RPMI7951 (cell line): Measurements from ENCODE around the gene ZNF786. TPM values are rescaled to one million over a fixed set of nuclear protein-coding genes. Genes with fewer than 3 reads are reported as not detected.
A peak's percentile ranks its signal among the peaks of the same experiment; 100 is the strongest.
"Not testable (repeated sequence)": the region's sequence is repeated elsewhere in the genome, so short reads cannot be mapped to it uniquely, and the experiment has no call there.

Source experiments
- DNase-seq: peaks from one replicate; pipeline ENCODE4 v3.0.0-alpha.2; 2012; ENCODE audit warnings: low read depth
- total RNA-seq: library from RNA; depleted of rRNA; stranded (reverse); fragments of >200 nt; shearing (Covaris generic); gene quantifications from 2 replicates; pipeline ENCODE4 v1.2.3, GENCODE V29; 2014; rRNA removed

ZNF786 gene, protein sequence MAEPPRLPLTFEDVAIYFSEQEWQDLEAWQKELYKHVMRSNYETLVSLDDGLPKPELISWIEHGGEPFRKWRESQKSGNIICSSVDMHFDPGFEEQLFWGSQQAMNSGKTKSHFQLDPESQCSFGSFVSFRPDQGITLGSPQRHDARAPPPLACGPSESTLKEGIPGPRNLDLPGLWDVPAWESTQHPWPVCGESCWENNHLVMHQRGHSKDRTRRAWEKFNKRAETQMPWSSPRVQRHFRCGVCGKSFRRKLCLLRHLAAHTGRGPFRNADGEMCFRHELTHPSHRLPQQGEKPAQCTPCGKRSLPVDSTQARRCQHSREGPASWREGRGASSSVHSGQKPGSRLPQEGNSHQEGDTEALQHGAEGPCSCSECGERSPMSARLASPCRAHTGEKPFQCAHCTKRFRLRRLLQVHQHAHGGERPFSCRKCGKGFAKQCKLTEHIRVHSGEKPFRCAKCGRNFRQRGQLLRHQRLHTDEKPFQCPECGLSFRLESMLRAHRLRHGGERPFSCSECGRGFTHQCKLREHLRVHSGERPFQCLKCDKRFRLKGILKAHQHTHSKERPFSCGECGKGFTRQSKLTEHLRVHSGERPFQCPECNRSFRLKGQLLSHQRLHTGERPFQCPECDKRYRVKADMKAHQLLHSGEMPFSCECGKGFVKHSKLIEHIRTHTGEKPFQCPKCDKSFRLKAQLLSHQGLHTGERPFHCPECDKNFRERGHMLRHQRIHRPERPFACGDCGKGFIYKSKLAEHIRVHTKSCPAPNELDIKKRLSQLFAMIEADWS
- total RNA-seq: 2.2 and 2.8 TPM in 2 replicates

DNA sequence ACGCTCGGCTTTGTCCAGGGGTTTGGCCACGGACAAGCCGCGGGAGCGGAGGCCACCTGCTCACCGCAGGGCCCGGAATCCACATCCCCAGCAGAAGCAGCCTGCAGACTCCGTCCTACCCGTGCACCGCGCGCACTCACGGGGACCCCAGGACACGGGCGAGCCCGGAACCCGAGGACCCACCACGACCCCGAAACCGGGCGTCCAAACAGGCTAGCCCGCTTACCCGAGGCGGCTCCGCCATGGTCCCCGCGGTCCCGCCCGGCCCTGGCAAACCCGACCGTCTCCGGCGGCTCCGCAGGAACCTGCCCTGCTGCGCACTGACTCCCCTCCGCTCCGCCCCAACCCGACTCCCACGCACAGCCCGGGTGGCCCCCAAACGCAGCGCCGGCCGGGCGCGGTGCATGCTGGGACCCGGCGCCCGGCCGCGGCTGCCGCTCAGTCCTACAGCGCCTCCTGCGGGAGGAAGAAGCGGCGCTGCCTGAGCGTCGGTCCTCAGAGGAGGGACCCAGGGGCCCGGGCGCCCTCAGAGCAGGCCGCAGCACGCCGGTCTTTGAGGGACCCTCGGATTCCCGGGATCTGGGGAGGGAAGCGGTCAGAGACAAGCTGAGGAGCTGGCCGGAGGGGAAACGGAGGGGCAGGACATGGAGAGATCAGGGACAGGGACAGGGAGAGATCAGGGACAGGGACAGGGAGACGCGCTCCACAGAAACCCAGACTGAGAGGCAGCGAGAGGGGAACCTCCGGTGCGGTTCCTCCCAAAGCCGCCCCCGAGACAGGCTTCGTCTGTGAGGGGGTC is at the start of gene ZNF786:
TSS of gene ZNF786 (minus strand) at position 322 of the 799 bp plus-strand sequence. CDS start at position 244, 78 bp downstream.
- peak; percentile 89 for DNase-seq

GRCh38 chr7:149136118-149136517 is 45.6 kb upstream of the ZNF786 start:
- no peak for DNase-seq

DNA sequence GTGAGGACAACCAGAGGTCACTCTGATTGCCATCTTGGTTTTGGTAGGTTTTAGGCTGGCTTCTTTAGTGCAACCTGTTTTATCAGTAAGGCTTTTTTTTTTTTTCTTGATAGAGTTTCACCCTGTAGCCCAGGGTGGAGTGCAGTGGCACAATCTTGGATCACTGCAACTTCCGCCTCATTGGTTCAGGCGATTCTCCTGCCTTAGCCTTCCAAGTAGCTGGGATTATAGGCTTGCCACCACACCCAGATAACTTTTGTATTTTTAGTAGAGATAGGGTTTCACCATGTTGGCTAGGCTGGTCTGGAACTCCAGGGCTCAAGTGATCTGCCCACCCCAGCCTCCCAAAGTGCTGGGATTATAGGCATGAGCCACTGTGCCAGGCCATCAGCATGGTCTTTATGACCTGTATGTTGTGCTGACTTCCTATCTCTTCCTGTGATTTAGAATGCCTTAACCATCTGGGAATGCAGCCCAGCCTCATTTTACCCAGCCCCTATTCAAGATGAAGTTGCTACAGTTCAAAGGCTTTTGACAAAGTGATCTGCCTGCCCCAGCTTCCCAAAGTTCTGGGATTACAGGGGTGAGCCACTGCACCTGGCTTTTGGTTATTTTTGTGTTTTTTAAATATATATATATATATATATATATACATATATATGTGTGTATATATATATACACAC is 42.7 kb upstream of the ZNF786 start:
- no peak for DNase-seq

DNA sequence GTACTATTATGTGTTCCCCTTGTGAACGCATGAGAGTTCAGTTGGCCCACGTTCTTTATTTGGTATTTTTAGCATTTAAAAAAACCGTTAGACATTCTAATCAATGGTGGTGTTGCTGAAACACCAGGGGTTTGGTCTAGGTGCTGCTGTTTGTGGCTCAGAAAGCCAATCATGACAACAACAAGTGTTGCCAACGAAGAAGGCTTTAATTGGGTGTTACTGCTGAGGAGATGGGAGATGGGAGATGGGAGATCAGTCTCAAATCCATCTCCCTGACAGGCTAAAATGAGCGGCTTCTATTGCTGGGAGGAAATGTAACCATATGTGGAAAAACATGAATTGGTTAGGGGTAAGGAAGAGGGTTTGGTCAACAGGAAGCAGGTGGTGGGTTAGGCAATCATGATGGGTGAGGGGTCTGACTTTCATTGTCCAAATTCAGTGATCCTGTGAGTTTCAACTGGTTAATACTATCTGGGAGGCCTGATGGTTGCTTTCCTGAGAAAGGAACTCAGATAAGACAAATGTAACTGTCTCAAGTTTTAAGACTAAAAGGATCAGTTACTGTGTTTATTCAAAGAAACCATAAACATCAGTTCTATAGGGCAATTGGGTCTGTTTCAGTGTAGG is 40.2 kb upstream of the ZNF786 start:
- no peak for DNase-seq

DNA sequence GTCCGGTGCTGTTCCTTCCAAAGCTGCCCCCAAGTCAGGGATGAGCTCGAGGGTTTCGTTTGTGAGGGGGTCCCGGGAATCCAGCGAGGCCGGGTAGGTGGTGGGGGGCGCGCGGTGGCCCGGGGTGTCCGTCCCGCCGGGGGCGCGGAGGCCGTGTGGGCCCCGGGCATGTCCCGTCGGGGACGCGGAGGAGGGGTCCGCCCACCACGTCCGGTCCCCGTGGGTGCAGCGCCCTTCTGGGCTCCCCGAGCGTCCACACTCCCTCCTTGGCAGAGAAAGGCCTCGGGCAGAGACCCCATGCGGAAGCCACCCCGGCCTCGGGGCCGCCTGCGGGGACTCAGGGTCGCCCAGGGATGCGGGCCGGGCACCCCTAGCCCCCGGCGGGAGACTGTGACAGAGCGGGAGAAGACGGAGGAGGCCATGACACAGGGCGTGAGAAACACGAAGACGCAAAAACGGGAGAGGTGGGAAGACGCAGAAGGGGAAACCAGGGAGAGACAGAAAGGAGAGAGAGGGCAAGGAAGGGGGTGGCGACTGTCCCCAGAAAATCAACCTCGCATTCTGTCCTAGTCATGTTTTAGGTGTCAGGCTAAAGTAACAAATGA is 36.2 kb upstream of the ZNF786 start:
- peak; percentile 45 for DNase-seq

- DNase-seq: peak; percentile 90
Observed at GRCh38 chr7:149125863-149126661, 35.5 kb upstream of the ZNF786 start, which contains the start of gene ZNF425. TSS of gene ZNF425 (minus strand) at chr7:149126324. CDS start at chr7:149126213, 111 bp downstream.

- DNase-seq: peak; percentile 10
Observed at GRCh38 chr7:149125189-149125862, 34.8 kb upstream of the ZNF786 start.

DNA sequence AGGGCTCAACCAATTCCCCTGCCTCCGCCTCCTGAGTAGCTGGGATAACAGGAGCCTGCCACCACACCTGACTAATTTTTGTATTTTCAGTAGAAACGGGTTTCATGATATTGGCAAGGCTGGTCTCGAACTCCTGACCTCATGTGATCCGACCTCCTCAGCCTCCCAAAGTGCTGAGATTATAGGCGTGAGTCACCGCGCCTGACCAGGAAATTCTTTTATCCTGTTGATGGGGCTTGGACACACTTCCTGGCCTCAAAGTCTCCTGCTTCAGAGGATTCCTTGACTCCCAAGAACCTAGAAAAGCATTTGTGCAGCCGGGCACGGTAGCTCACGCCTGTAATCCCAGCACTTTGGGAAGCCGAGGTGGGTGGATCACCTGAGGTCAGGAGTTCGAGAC is 19.5 kb upstream of the ZNF786 start:
- no peak for DNase-seq

- no peak for DNase-seq
Observed at GRCh38 chr7:149104749-149105148, 14.2 kb upstream of the ZNF786 start.

DNA sequence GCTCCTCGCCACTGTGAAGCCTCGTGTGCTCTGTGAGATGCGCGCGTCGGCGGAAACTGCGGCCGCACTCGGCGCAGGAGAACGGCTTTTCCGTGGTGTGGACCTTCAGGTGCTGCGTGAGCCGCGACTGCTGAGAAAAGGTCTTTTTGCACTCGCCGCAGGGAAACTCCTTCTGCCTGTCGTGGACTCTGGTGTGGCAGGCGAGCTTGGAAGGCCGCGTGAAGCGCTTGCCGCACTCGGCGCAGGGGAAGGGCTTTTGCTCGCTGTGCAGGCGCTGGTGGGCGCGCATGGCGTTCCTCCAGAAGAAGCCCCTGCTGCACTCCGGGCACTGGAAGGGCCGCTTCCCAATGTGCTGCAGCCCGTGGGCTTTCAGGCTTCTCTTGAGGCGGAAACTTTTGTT is 13.7 kb upstream of the ZNF786 start:
- DNase-seq: no peak

GRCh38 chr7:149103424-149103823 is 12.9 kb upstream of the ZNF786 start:
- no peak for DNase-seq

DNA sequence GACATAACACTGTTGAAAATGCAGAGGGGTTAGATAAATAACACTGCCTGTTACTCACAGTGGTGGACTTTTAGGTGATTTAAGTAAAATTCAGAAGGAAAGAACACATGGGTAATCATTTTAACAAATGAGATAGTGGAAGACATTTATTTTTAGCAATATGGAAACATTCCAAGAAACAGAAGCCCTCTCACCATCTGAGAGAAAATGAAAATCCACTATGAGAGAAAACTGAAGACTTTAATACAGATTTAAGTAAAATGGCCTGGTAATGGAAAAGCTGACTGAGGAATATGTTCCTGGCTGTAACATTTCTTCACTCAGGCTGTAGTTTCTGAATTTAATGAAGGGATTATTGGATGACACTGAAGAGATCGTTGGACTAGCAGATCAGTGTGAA is 12.1 kb upstream of the ZNF786 start:
- no peak for DNase-seq

GRCh38 chr7:149100821-149101220 is 10.3 kb upstream of the ZNF786 start:
- no peak for DNase-seq

DNA sequence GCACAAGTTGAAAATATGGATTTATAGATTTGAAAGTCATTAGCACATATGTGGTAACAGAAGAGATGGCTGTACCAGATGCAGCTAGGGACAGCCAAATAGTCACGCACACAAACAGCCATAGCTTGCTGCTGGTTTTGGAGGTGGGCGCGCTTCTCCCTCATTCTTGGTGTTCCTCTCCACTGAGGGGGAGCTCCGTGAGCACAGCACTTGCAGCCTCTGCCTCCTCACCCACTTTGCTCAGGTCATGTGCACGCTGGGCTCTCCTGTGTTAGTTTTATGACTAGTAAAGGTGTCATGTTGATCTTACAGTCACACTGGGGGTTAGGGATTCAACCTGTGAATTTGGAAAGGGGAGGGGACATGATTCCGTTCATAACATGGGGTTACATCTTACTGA is 8.5 kb upstream of the ZNF786 start:
- DNase-seq: no peak

GRCh38 chr7:149097088-149097487 is 6.6 kb upstream of the ZNF786 start:
- no peak for DNase-seq

GRCh38 chr7:149093228-149093627 is 2.7 kb upstream of the ZNF786 start:
- DNase-seq: no peak

GRCh38 chr7:149092244-149092643 is 1.7 kb upstream of the ZNF786 start:
- not testable (repeated sequence) for DNase-seq

DNA sequence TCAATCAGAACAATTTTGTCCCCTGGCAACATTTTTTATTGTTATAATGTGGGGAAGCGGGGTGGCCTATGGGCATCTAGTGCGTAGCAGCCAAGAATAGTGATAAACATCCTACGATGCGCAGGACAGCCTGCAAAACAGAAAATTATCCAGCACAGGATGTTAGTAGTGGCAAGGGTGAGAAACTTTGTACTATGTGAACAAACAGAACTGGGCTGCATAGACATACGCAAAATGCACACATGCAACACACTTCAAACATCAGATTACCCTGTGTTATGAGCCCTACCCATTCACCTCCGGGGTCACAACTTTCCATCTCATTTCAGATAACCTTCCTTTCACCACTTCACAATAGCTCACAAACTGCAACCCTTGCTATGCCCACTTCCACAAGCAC is 3.1 kb downstream of the ZNF786 start:
- no peak for DNase-seq

- no peak for DNase-seq
Observed at GRCh38 chr7:149085866-149086265, 4.7 kb downstream of the ZNF786 start.
